Panc1 (cell line): ENCODE measurements around the gene TBCE. TPM values are rescaled to one million over a fixed set of nuclear protein-coding genes. Genes with fewer than 3 reads are reported as not detected.

ENCODE experiments used
- ATAC-seq: fragments of 200-7000 bp; cut with Tn5 transposase; 2 replicates; pipeline ENCODE4 v1.9.1; 2020; ENCODE audit warnings: mild to moderate bottlenecking, moderate library complexity
- BruUV-seq: library from RNA; stranded (reverse); fragments of 400-500 nt; replicated peaks from 2 replicates; lab custom pipeline; 2021; lab: Mats Ljungman, UMichigan
- CTCF ChIA-PET: fragments of 300-600 bp; sonication (Branson Sonifier 250); formaldehyde crosslinking; loops from one replicate; lab custom pipeline; 2022; ENCODE audit warnings: antibody characterized with exemption; lab: Charles Lee
- POLR2A ChIA-PET: fragments of 300-600 bp; sonication (Branson Sonifier 250); formaldehyde crosslinking; loops from one replicate; lab custom pipeline; 2022; ENCODE audit warnings: antibody characterized with exemption; lab: Charles Lee
- DNase-seq: peaks from one replicate; pipeline ENCODE4 v3.0.0-alpha.2; 2010; ENCODE audit warnings: low read depth, low spot score
- H3K27ac ChIP-seq: 2 replicates; pipeline ENCODE4 v1.5.1; 2011; ENCODE audit warnings: mild to moderate bottlenecking, low read length, inconsistent platforms
- H3K27me3 ChIP-seq: fragments of 200-500 bp; sonication (Bioruptor generic); 2 replicates; pipeline ENCODE4 v1.6.0; 2014; ENCODE audit warnings: low read length, inconsistent platforms; ENCODE audit not compliant: control insufficient read depth, insufficient read depth
- H3K36me3 ChIP-seq: fragments of 200-500 bp; sonication (Bioruptor generic); 2 replicates; pipeline ENCODE4 v1.5.1; 2014; ENCODE audit warnings: inconsistent platforms, mild to moderate bottlenecking, low read length, moderate library complexity; ENCODE audit not compliant: control insufficient read depth, insufficient read depth
- H3K4me1 ChIP-seq: 2 replicates; pipeline ENCODE4 v1.5.1; 2011; ENCODE audit warnings: inconsistent platforms, mild to moderate bottlenecking, low read length, moderate library complexity; ENCODE audit not compliant: control insufficient read depth, insufficient read depth
- H3K4me3 ChIP-seq, 2 experiments: 2 replicates each; pipeline ENCODE4 v1.5.1; 2011 to 2012; ENCODE audit warnings: low read depth in 2 of 2, low read length in 2 of 2, mild to moderate bottlenecking in 2 of 2, inconsistent platforms in 1 of 2, moderate library complexity in 1 of 2
- H3K9me3 ChIP-seq: fragments of 200-500 bp; sonication (Bioruptor generic); 2 replicates; pipeline ENCODE4 v1.5.1; 2014; ENCODE audit warnings: low read depth, mild to moderate bottlenecking, inconsistent platforms, low read length, moderate library complexity; ENCODE audit not compliant: control insufficient read depth, insufficient read depth
- CTCF ChIP-seq: fragments of 450-650 bp; IDR thresholded peaks from 2 replicates; pipeline ENCODE4 v1.5.1; 2017; ENCODE audit warnings: mild to moderate bottlenecking
- POLR2AphosphoS5 ChIP-seq: IDR thresholded peaks from 2 replicates; pipeline ENCODE4 v1.6.1; 2012; ENCODE audit warnings: mild to moderate bottlenecking, low read depth, low read length, moderate library complexity
- REST ChIP-seq, 2 experiments: IDR thresholded peaks; 2 replicates each; pipeline ENCODE4 v1.6.1; 2011 to 2012; ENCODE audit warnings: low read depth in 2 of 2, control low read depth in 1 of 2, low read length in 1 of 2, mild to moderate bottlenecking in 1 of 2, moderate library complexity in 1 of 2; ENCODE audit not compliant: insufficient read depth in 1 of 2
- SIN3A ChIP-seq: IDR thresholded peaks from 2 replicates; pipeline ENCODE4 v1.6.1; 2012; ENCODE audit warnings: low read depth, mild to moderate bottlenecking, low read length, moderate library complexity, borderline replicate concordance; ENCODE audit not compliant: insufficient read depth
- TCF7L2 ChIP-seq: IDR thresholded peaks from 2 replicates; pipeline ENCODE4 v1.6.1; 2011; ENCODE audit warnings: mild to moderate bottlenecking, low read depth, low read length, inconsistent platforms
- in situ Hi-C: cut with HindIII; loops from 2 replicates; pipeline ENCODE4 v1.10.0; 2016; ENCODE audit warnings: low sequenced_read_pairs, low pct_unique_long_range_greater_than_20kb
- intact Hi-C: fragments of 100-400 bp; cut with micrococcal nuclease; formaldehyde crosslinking; loops from one replicate; pipeline ENCODE4 v1.10.0; 2022; ENCODE audit not compliant: unreplicated experiment
- total RNA-seq: library from RNA; stranded (reverse); gene quantifications from one replicate; pipeline ENCODE4 v1.2.1, GENCODE V29; 2021; ENCODE audit not compliant: unreplicated experiment

Gene TBCE
- total RNA-seq, 1 experiment from 2014 or later, result 72.0 TPM

- no TSS peak for BruUV-seq
- H3K4me3 ChIP-seq, result no peak overlapping the region
- POLR2A ChIA-PET, result no interaction called here
- no peaks in the 10 kb centered on the region for H3K27me3 ChIP-seq
- CTCF ChIA-PET, result no interaction called here
- in situ Hi-C loops, result no loop called here
- no peaks in the 10 kb centered on the region for H3K4me1 ChIP-seq
- peaks cover 19% of the 10 kb centered on the region; the same call in 1 of the 2 replicates for H3K36me3 ChIP-seq
- no peaks in the 10 kb centered on the region for H3K9me3 ChIP-seq
- TF ChIP-seq CTCF (no peak), REST (IDR thresholded peaks at IDR 0.05; ENCODE audit: insufficient read depth in 1 of 2, low read depth in 2 of 2, low read length in 1 of 2) (no peak), POLR2AphosphoS5 (no peak), TCF7L2 (no peak), SIN3A (no peak)
- intact Hi-C loops, result no loop called here
- DNase-seq, result no peak
- ATAC-seq, result no peak
- H3K27ac ChIP-seq, result no peak overlapping the region
These were observed 127.3 kb downstream of the TBCE start for GRCh38 chr1:235494531-235494930.

- CTCF ChIA-PET, result no interaction called here
These were observed 127.8 kb downstream of the TBCE start for GRCh38 chr1:235495030-235495429.

More at GRCh38 chr1:235495030-235495429, 127.8 kb downstream of the TBCE start:
- Histone ChIP-seq H3K4me3 (no peak overlapping the region), H3K27me3 (no peaks in the 10 kb centered on the region), H3K36me3 (peaks cover 19% of the 10 kb centered on the region; the same call in 1 of the 2 replicates), H3K27ac (no peak overlapping the region), H3K9me3 (no peaks in the 10 kb centered on the region), H3K4me1 (no peaks in the 10 kb centered on the region)
- intact Hi-C loops, result no loop called here
- POLR2A ChIA-PET, result interaction anchor here (0.7 kb wide), 1 partner anchor 10 kb away, joined by 3 read pairs; no protein-coding TSS in a partner anchor
- TF ChIP-seq POLR2AphosphoS5 (no peak), CTCF (no peak), SIN3A (no peak), TCF7L2 (no peak), REST (IDR thresholded peaks at IDR 0.05; ENCODE audit: insufficient read depth in 1 of 2, low read depth in 2 of 2, low read length in 1 of 2) (no peak)
- ATAC-seq, result no peak
- DNase-seq, result no peak
- BruUV-seq, result no TSS peak
- in situ Hi-C loops, result no loop called here
